Karpas-422 (cell line): ENCODE measurements around the gene FABP7. TPM values are rescaled to one million over a fixed set of nuclear protein-coding genes. Genes with fewer than 3 reads are reported as not detected.

Source experiments
- DNase-seq: peaks from one replicate; pipeline ENCODE4 v3.0.0-alpha.2; 2015
- H2AFZ ChIP-seq: fragments of 200-600 bp; sonication (generic); 2 replicates; pipeline ENCODE4 v1.6.1; 2014; ENCODE audit warnings: antibody characterized with exemption, low read length, mixed read lengths
- H3K27ac ChIP-seq: fragments of 200-600 bp; sonication (generic); 2 replicates; pipeline ENCODE4 v1.5.1; 2014; ENCODE audit warnings: mild to moderate bottlenecking, low read length, moderate library complexity
- H3K27me3 ChIP-seq: fragments of 200-600 bp; sonication (generic); 2 replicates; pipeline ENCODE4 v1.6.1; 2014; ENCODE audit warnings: low read length, mixed read lengths
- H3K36me3 ChIP-seq: fragments of 200-600 bp; sonication (generic); 2 replicates; pipeline ENCODE4 v1.6.1; 2014; ENCODE audit warnings: low read length, mixed read lengths; ENCODE audit not compliant: insufficient read depth
- H3K4me1 ChIP-seq: fragments of 200-600 bp; sonication (generic); 2 replicates; pipeline ENCODE4 v1.6.1; 2014; ENCODE audit warnings: mild to moderate bottlenecking, low read length, mixed read lengths
- H3K4me2 ChIP-seq: fragments of 200-600 bp; sonication (generic); 2 replicates; pipeline ENCODE4 v1.6.1; 2014; ENCODE audit warnings: low read length, low read depth, mild to moderate bottlenecking; ENCODE audit not compliant: poor library complexity, severe bottlenecking
- H3K4me3 ChIP-seq: fragments of 200-600 bp; sonication (generic); 2 replicates; pipeline ENCODE4 v1.5.1; 2014; ENCODE audit warnings: mild to moderate bottlenecking, antibody characterized with exemption, low read length, mixed read lengths
- H3K79me2 ChIP-seq: fragments of 200-600 bp; sonication (generic); 2 replicates; pipeline ENCODE4 v1.6.1; 2014; ENCODE audit warnings: mild to moderate bottlenecking, low read length, mixed read lengths
- H3K9ac ChIP-seq: fragments of 200-600 bp; sonication (generic); 2 replicates; pipeline ENCODE4 v1.6.0; 2014; ENCODE audit warnings: low read length
- H3K9me2 ChIP-seq: fragments of 200-600 bp; sonication (generic), shearing (Covaris generic); replicated peaks from 2 replicates; pipeline ENCODE4 v1.6.0; 2014; ENCODE audit warnings: mild to moderate bottlenecking, low read length, moderate library complexity; ENCODE audit not compliant: insufficient read depth
- H3K9me3 ChIP-seq: fragments of 300-700, 200-600 bp; sonication (generic); 2 replicates; pipeline ENCODE4 v1.6.1; 2014; ENCODE audit warnings: low read length, mixed read lengths
- H4K20me1 ChIP-seq: fragments of 200-600 bp; sonication (generic); 2 replicates; pipeline ENCODE4 v1.6.1; 2014; ENCODE audit warnings: mild to moderate bottlenecking, antibody characterized with exemption, low read length, low read depth; ENCODE audit not compliant: insufficient read depth
- total RNA-seq: library from RNA; depleted of rRNA; stranded (reverse); fragments of >200 nt; shearing (Covaris generic); gene quantifications from 2 replicates; pipeline ENCODE4 v1.2.3, GENCODE V29; 2014; ENCODE audit warnings: low replicate concordance

The FABP7 gene
- total RNA-seq, 1 experiment from 2014 or later: not detected

DNA sequence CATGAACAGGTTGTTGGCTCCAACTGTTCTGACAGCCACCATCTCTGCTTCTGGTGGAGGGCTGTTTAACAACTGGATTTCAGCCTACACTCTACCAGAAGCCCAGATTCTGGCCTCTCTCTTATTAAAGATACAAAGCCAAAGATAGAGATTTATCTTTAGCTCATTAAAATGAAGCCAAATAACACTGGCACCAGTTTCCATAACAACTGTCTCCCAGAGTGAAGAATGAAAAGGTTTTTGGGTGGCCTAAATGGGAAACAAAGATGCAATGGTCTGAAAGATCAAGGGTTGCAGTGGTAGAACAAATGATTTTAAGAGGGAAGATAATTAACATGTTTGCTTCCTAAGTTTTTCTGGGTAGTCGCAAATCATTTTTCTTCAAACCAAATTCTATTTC is 6.4 kb downstream of the FABP7 start:
- Histone ChIP-seq H3K27ac (no peak overlapping the region), H3K4me3 (no peak overlapping the region), H3K79me2 (no peaks in the 10 kb centered on the region), H3K9ac (no peak overlapping the region), H3K9me3 (no peaks in the 10 kb centered on the region), H2AFZ (no peak overlapping the region), H3K36me3 (no peaks in the 10 kb centered on the region), H3K4me1 (no peaks in the 10 kb centered on the region), H3K27me3 (no peaks in the 10 kb centered on the region), H3K4me2 (no peak overlapping the region), H4K20me1 (no peaks in the 10 kb centered on the region), H3K9me2 (no peaks in the 10 kb centered on the region)
- no peak for DNase-seq

DNA sequence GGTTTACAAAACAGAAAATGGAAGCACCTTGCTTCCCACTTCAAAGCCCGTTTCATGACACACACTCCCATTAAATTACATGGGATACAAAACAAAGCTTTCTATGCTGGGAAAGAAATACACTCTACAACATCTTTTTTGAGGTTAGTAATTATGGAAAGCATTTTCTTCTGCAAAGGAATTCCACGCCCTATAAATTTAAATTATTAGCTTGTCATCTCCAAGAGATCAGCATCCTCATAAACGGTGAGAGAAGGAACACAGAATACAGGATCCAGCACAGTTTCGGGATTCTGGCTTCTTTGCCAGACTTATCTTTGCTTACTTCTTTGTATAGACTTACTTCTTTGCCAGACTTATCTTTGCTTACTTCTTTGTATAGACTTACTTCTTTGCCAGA is 8.2 kb downstream of the FABP7 start:
- H3K4me3 ChIP-seq: no peak overlapping the region
- no peaks in the 10 kb centered on the region for H3K36me3 ChIP-seq
- no peaks in the 10 kb centered on the region for H3K9me3 ChIP-seq
- no peaks in the 10 kb centered on the region for H3K9me2 ChIP-seq
- H3K9ac ChIP-seq: no peak overlapping the region
- H3K79me2 ChIP-seq: no peaks in the 10 kb centered on the region
- H4K20me1 ChIP-seq: no peaks in the 10 kb centered on the region
- H3K27ac ChIP-seq: no peak overlapping the region
- no peak overlapping the region for H2AFZ ChIP-seq
- H3K4me2 ChIP-seq: no peak overlapping the region
- no peaks in the 10 kb centered on the region for H3K27me3 ChIP-seq
- DNase-seq: no peak
- H3K4me1 ChIP-seq: no peaks in the 10 kb centered on the region

DNA sequence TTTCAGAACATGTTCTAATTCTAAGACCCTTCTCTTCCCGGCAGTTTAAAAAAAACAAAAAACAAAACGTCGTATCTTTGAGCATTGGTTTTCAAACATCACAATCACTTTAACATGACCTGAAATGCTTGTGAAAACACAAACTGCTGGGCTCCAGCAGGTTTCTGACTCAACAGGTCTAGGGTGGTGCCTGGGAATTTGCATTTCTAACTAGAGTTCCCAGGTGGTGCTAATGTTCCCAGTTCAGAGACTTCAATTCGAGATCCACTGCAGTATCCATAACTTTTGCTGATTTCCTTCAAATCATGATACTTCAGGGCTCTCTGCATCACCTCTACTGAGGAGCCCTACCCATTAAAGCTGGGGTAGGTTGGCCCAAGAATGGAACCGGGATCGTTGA is 8.7 kb downstream of the FABP7 start:
- Histone ChIP-seq H3K9me2 (no peaks in the 10 kb centered on the region), H3K4me3 (no peak overlapping the region), H2AFZ (no peak overlapping the region), H3K79me2 (no peaks in the 10 kb centered on the region), H4K20me1 (no peaks in the 10 kb centered on the region), H3K9ac (no peak overlapping the region), H3K36me3 (no peaks in the 10 kb centered on the region), H3K4me2 (no peak overlapping the region), H3K4me1 (no peaks in the 10 kb centered on the region), H3K27me3 (no peaks in the 10 kb centered on the region), H3K9me3 (no peaks in the 10 kb centered on the region), H3K27ac (no peak overlapping the region)
- no peak for DNase-seq

DNA sequence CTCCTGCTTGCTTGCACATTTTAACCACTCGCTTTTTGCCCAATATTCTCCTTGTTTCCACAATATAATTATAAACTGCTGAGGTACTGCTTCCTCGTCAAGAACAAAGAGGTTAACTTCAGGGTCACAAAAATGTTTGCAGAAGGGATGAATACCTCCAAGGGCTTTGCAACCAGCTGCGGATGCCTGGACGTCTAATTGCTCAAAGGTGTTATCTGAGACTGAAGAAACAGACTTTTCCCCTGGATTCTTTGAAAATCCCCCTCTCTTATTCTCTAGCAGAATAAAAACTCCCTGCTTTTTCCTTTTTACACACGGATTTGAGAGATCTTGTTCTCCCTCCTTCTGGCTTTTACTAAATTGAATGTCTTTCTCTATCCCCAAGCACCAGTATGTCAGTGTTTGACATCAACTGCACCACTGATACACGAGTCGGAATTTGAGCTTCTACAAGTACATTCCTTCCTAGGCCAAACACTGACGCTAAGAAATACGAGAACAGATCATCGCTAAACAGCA is 9.2 kb downstream of the FABP7 start:
- no peaks in the 10 kb centered on the region for H3K36me3 ChIP-seq
- H3K9me2 ChIP-seq: no peaks in the 10 kb centered on the region
- H3K79me2 ChIP-seq: no peaks in the 10 kb centered on the region
- DNase-seq: no peak
- no peaks in the 10 kb centered on the region for H3K9me3 ChIP-seq
- no peak overlapping the region for H2AFZ ChIP-seq
- H3K9ac ChIP-seq: no peak overlapping the region
- H3K27ac ChIP-seq: no peak overlapping the region
- H3K4me1 ChIP-seq: no peaks in the 10 kb centered on the region
- no peaks in the 10 kb centered on the region for H3K27me3 ChIP-seq
- no peak overlapping the region for H3K4me3 ChIP-seq
- no peaks in the 10 kb centered on the region for H4K20me1 ChIP-seq
- H3K4me2 ChIP-seq: no peak overlapping the region

DNA sequence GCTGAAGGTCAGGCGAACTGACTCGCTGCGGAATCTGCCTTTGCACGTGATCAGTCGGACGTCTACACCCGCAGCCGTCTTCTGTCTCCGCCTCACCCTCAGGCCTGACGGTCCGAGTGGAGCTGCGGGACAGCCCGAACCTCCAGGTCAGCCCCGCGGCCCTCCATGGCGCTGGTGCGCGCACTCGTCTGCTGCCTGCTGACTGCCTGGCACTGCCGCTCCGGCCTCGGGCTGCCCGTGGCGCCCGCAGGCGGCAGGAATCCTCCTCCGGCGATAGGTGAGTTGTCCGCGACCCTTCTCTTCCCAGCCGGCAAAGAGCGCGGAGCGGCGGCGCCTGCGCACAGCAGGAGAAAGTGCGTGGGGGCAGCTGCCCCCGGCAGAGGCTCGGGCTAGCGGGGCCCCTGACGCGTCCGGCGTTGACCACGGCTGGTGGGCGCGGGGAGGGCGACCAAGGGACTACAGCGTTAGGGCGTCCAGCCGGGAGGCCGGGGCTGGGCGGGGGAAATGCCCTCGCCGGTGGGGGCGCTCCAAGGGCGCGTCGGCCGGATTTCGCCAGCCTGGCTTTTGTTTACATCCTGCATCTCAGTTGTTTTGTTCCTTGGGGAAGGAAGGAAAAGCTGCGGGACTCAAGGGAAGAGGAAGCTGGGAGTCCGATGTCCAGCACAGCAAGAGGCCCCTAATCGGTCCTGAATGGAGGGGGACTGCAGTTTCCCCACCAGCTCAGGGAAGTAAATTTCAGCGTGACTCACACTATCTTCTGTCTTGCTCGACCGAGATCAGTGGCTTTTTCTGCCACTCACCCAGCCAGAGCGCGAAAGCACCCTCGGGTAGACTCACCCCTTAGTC is 9.9 kb downstream of the FABP7 start, which contains the start of gene SMPDL3A:
TSS of gene SMPDL3A (plus strand) at position 77 of the 846 bp plus-strand sequence. CDS start at position 166, 89 bp downstream.
- DNase-seq: no peak
- no peaks in the 10 kb centered on the region for H3K79me2 ChIP-seq
- no peak within 1 kb of the TSS for H3K27ac ChIP-seq
- no peaks in the 10 kb centered on the region for H3K4me1 ChIP-seq
- H3K4me2 ChIP-seq: no peak within 1 kb of the TSS
- H3K9me3 ChIP-seq: no peaks in the 10 kb centered on the region
- no peak within 1 kb of the TSS for H3K4me3 ChIP-seq
- H4K20me1 ChIP-seq: no peaks in the 10 kb centered on the region
- no peak within 1 kb of the TSS for H2AFZ ChIP-seq
- H3K36me3 ChIP-seq: no peaks in the 10 kb centered on the region
- H3K9me2 ChIP-seq: no peaks in the 10 kb centered on the region
- no peak within 1 kb of the TSS for H3K9ac ChIP-seq
- H3K27me3 ChIP-seq: no peaks in the 10 kb centered on the region

DNA sequence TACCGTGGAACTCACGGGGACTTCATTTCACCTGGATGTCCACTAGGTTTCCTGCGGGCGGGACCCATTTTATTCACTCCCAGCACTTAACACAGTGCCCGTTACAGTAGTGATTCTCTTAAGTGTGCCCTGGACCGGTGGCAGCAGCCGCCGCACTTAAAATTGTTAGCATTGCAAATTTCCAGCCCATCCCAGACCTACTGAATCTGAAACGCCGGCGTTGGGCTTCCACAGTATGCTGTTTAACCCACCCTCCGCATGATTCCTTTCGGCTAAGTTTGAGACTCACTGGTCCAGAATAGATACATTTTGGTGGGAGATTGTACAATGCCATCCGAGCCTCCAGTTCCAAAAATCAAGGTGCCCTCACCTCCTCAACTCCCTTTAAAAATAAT is 10.5 kb downstream of the FABP7 start:
- H3K36me3 ChIP-seq: no peaks in the 10 kb centered on the region
- no peak for DNase-seq
- no peaks in the 10 kb centered on the region for H3K4me1 ChIP-seq
- H3K9me2 ChIP-seq: no peaks in the 10 kb centered on the region
- no peaks in the 10 kb centered on the region for H4K20me1 ChIP-seq
- H3K9me3 ChIP-seq: no peaks in the 10 kb centered on the region
- H3K4me2 ChIP-seq: no peak overlapping the region
- no peak overlapping the region for H3K27ac ChIP-seq
- no peaks in the 10 kb centered on the region for H3K27me3 ChIP-seq
- no peak overlapping the region for H2AFZ ChIP-seq
- H3K4me3 ChIP-seq: no peak overlapping the region
- no peaks in the 10 kb centered on the region for H3K79me2 ChIP-seq
- no peak overlapping the region for H3K9ac ChIP-seq

DNA sequence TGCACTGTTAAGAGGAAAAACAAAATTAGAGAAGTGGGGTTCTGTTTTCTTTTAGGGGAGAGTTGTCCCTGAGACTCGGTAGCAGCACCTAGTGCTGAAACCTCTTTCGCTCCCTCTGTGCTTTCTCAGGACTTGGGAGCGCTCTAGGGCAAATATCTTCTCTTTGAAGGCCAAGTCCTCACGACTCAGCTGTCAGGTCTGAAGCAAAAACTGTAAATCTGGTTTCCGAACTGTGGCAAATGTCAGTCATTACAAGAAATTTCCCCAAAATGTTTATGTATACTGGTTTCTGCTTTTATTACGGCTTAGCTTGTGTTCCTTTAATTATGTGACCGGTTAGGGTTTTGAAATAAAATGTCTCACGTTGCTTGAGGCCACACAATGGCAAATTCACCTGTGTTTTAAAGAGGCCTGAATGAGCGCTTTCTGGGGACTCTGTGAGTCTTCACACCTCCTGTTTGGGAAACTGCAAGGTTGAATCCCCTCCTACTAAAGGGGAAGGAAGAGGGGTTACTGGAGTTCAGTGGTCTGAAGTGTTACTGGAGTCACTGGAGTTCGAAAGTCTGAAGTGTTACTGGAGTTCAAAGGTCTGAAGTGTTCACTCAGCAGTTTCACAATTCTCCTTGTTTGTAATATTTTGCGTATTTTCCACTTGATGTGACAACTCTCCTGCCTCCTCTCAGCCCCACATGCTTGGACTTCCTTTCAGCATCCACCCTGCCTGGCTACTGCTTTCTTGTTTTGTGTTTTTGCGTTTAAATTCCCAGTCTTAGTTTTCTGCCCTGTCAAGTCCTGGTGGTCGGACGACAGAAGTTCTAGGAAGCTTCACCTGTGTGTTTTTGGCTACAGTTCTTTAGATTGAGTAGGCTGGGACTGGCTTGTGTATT is 11.2 kb downstream of the FABP7 start:
- no peak overlapping the region for H3K9ac ChIP-seq

DNA sequence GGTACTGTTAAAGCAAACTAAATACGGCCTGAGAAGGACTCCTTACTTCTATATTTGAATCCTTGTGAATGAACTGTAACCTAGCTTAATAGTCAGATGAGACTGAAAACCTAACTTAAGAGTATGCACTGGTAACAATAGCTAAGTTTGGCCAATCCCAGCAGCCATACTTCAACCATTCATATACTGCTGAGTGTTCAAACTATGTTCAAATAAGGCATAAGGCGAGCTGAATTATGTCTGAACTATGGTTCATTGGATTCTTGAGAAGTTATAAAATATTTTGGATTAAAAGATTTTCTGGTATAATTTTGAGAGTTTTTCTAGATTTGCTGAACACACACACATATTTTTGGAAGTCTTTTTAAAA is 11.8 kb downstream of the FABP7 start:
- no peak overlapping the region for H3K4me2 ChIP-seq
- H3K4me3 ChIP-seq: no peak overlapping the region
- H3K9me3 ChIP-seq: no peaks in the 10 kb centered on the region
- no peak overlapping the region for H2AFZ ChIP-seq
- H3K27ac ChIP-seq: no peak overlapping the region
- H3K9me2 ChIP-seq: no peaks in the 10 kb centered on the region
- no peak overlapping the region for H3K9ac ChIP-seq
- H3K27me3 ChIP-seq: no peaks in the 10 kb centered on the region
- no peak for DNase-seq
- H3K79me2 ChIP-seq: no peaks in the 10 kb centered on the region
- H3K36me3 ChIP-seq: no peaks in the 10 kb centered on the region
- H3K4me1 ChIP-seq: no peaks in the 10 kb centered on the region
- H4K20me1 ChIP-seq: no peaks in the 10 kb centered on the region

More for the DNA sequence above, 11.2 kb downstream of the FABP7 start:
- Histone ChIP-seq H3K9me2 (no peaks in the 10 kb centered on the region), H3K79me2 (no peaks in the 10 kb centered on the region), H3K36me3 (no peaks in the 10 kb centered on the region), H3K4me2 (no peak overlapping the region), H3K27me3 (no peaks in the 10 kb centered on the region), H3K4me3 (no peak overlapping the region), H3K4me1 (no peaks in the 10 kb centered on the region), H3K27ac (no peak overlapping the region), H3K9me3 (no peaks in the 10 kb centered on the region), H4K20me1 (no peaks in the 10 kb centered on the region), H2AFZ (no peak overlapping the region)
- DNase-seq: no peak
